GM13977 (cell line): ENCODE results near the gene RUNX2.

Experiments used
- DNase-seq: peaks from one replicate; pipeline ENCODE4 v3.0.0; 2012; ENCODE audit warnings: low spot score
- CTCF ChIP-seq: IDR thresholded peaks from 2 replicates; pipeline ENCODE4 v1.5.1; 2012; ENCODE audit warnings: mild to moderate bottlenecking, control low read depth; ENCODE audit not compliant: insufficient read depth; ENCODE audit errors: extremely low read depth, missing control alignments
- in situ Hi-C: fragments of 300-500 bp; cut with MboI; formaldehyde crosslinking; loops from one replicate; pipeline ENCODE4 v1.12.0; 2022; ENCODE audit warnings: low sequenced_read_pairs, low pct_unique_long_range_greater_than_20kb, mixed read lengths, inconsistent platforms; ENCODE audit not compliant: unreplicated experiment

RUNX2 gene

DNA sequence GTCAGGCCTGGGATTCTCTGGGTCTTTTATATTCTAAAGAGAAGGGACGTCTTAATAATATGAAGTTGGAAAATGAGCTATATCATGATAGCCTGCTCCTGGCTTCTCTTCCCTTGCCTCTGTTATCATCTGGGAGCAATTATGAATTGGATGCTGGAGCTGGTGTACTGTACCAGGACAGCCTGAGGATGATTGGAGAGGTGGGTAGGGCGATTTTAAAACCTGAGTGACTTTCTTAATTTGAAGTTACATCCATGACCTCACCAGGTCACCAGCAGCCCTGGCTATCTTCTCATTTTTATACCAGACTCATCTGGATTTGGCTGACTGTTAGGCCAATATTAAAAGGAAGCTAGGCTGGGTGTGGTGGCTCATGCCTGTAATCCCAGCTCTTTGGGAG, 369.9 kb downstream of the RUNX2 start:
- DNase-seq: no peak
- in situ Hi-C loops: no loop called here
- TF ChIP-seq CTCF: no peak

DNA sequence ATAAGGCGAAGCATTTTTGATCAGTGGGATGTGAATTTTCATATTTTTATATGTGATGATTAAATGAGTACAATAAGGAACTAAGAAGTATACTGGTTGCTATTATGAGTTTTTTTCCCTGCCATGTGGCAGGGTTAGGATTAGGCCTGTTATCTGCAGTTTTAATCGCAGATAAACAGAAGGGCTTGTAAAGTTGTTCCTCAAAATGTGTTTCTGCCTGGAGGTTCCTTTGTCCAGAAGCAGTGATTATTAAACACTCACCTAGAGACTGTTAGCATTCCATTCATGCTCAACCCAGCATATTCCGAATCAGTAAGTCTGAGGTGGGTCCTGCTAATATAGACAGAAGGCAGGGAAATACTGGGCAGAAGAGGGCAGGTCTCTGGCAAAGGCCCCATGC, 371.5 kb downstream of the RUNX2 start:
- no peak for DNase-seq
- TF ChIP-seq CTCF: no peak
- in situ Hi-C loops: no loop called here

GRCh38 chr6:45702849-45703739, 375.0 kb downstream of the RUNX2 start:
- in situ Hi-C loops: no loop called here
- no peak for DNase-seq
- TF ChIP-seq CTCF: no peak

- TF ChIP-seq CTCF: no peak
- in situ Hi-C loops: no loop called here
- DNase-seq: no peak
Measured at GRCh38 chr6:45704056-45704800, 376.1 kb downstream of the RUNX2 start.

- in situ Hi-C loops: no loop called here
- TF ChIP-seq CTCF: no peak
- no peak for DNase-seq
Measured at GRCh38 chr6:45705137-45705855, 377.2 kb downstream of the RUNX2 start.

DNA sequence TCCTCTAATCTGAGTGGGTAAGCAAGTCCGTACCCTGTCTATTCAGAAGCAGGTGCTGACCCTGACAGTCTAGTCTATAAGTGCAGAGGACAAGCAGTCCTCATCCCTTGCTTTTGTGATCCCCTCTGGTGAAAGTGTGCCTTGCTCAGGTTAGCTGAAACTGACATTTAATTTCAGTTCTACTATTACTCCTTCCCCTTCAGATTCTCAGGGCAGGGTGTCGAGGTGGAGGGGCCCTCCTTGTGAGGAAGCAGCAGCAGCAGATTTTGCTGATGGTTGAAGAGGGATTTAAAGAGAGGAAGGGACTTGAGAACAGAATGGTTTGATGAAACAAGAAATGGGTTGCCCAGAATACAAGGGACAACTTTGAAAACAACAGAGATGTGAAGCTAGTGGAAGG, 378.2 kb downstream of the RUNX2 start:
- no peak for DNase-seq
- in situ Hi-C loops: no loop called here
- TF ChIP-seq CTCF: no peak
